K562 (cell line): ENCODE measurements around the gene ZBTB16. TPM values are rescaled to one million over a fixed set of nuclear protein-coding genes. Genes with fewer than 3 reads are reported as not detected.
A peak's percentile ranks its signal among the peaks of the same experiment; 100 is the strongest.

Source experiments
- ATAC-seq: fragments of 200-7000 bp; cut with Tn5 transposase; 3 replicates; pipeline ENCODE4 v1.9.1; 2020; ENCODE audit warnings: moderate library complexity
- BruUV-seq: library from RNA; stranded (reverse); fragments of 400-500 nt; replicated peaks from 2 replicates; lab custom pipeline; 2021; lab: Mats Ljungman, UMichigan
- CTCF ChIA-PET: fragments of 300-600 bp; formaldehyde crosslinking; extraction: SDS; loops from one replicate; lab custom pipeline; 2021; ENCODE audit warnings: low intra/inter-chr PET ratio; lab: Yijun Ruan, JAX
- POLR2A ChIA-PET: fragments of 300-600, 350-650 bp; sonication (Branson Sonifier 250); formaldehyde crosslinking; extraction: SDS; loops from one replicate; lab custom pipeline; 2021; ENCODE audit warnings: antibody characterized with exemption, inconsistent platforms; lab: Yijun Ruan, JAX
- DNase-seq, 4 experiments: peaks; one replicate each; pipeline versions ENCODE4 v3.0.0 to v3.0.0-alpha.2; 2011 to 2018; ENCODE audit warnings: low spot score in 3 of 4, mixed read lengths in 3 of 4; ENCODE audit errors: extremely low read depth in 1 of 4
- FAIRE-seq: peaks from 2 replicates; lab custom pipeline; 2011; peaks lifted over from hg19 to GRCh38; lab: Jason Lieb, UNC
- H2AFZ ChIP-seq: 2 replicates; pipeline ENCODE4 v1.6.0; 2011; ENCODE audit warnings: low read depth, low read length, control low read depth, inconsistent platforms
- H3K27ac ChIP-seq: fragments of 200-600 bp; 3 replicates; pipeline ENCODE4 v1.8.0; 2011; ENCODE audit warnings: low read depth, mild to moderate bottlenecking, control low read depth, inconsistent platforms, low read length, moderate library complexity, mixed read lengths; ENCODE audit errors: extremely low read depth
- H3K27me3 ChIP-seq, 2 experiments: fragments of 300-600 bp in 1 of 2; 2 replicates in 1 of 2; 3 replicates in 1 of 2; pipeline versions ENCODE4 v1.6.0 to v1.8.0; 2011; ENCODE audit warnings: inconsistent platforms in 2 of 2, low read length in 2 of 2, mild to moderate bottlenecking in 1 of 2, mixed read lengths in 1 of 2, moderate library complexity in 1 of 2; ENCODE audit not compliant: control insufficient read depth in 2 of 2, insufficient read depth in 2 of 2
- H3K36me3 ChIP-seq: fragments of 300-600 bp; 3 replicates; pipeline ENCODE4 v1.8.0; 2011; ENCODE audit warnings: mild to moderate bottlenecking, low read length, inconsistent platforms; ENCODE audit not compliant: control insufficient read depth, insufficient read depth
- H3K4me1 ChIP-seq, 2 experiments: fragments of 200-600 bp in 1 of 2; replicated peaks in 1 of 2; 2 replicates in 1 of 2; 3 replicates in 1 of 2; pipeline versions ENCODE4 v1.5.1 to v1.8.0; 2011; ENCODE audit warnings: inconsistent platforms in 2 of 2, low read length in 2 of 2, mild to moderate bottlenecking in 1 of 2, mixed read lengths in 1 of 2, moderate library complexity in 1 of 2; ENCODE audit not compliant: control insufficient read depth in 2 of 2, insufficient read depth in 2 of 2
- H3K4me2 ChIP-seq: 2 replicates; pipeline ENCODE4 v1.6.1; 2011; ENCODE audit warnings: low read length, control low read depth, inconsistent platforms, mixed read lengths; ENCODE audit not compliant: insufficient read depth
- H3K4me3 ChIP-seq: fragments of 200-600 bp; sonication (generic), shearing (Covaris generic); 2 replicates; pipeline ENCODE4 v1.5.1; 2016; ENCODE audit warnings: control low read depth, inconsistent platforms
- H3K79me2 ChIP-seq: fragments of 200-600 bp; 3 replicates; pipeline ENCODE4 v1.8.0; 2011; ENCODE audit warnings: low read length, inconsistent platforms; ENCODE audit not compliant: control insufficient read depth, insufficient read depth
- H3K9ac ChIP-seq, 2 experiments: 2 replicates each; pipeline versions ENCODE4 v1.6.0 to v1.6.1; 2011; ENCODE audit warnings: low read depth in 2 of 2, low read length in 2 of 2, control low read depth in 1 of 2, inconsistent platforms in 1 of 2, mild to moderate bottlenecking in 1 of 2, mixed read lengths in 1 of 2; ENCODE audit not compliant: insufficient read depth in 1 of 2
- H3K9me1 ChIP-seq: one replicate; pipeline ENCODE4 v1.6.0; 2011; ENCODE audit warnings: inconsistent platforms, mild to moderate bottlenecking, low read length, moderate library complexity; ENCODE audit not compliant: control insufficient read depth, insufficient read depth
- H3K9me3 ChIP-seq: replicated peaks from 2 replicates; pipeline ENCODE4 v1.5.1; 2011; ENCODE audit warnings: low read depth, low read length, inconsistent platforms; ENCODE audit not compliant: control insufficient read depth, insufficient read depth
- H4K20me1 ChIP-seq: replicated peaks from 2 replicates; pipeline ENCODE4 v1.6.1; 2011; ENCODE audit warnings: low read length, inconsistent platforms, mixed read lengths; ENCODE audit not compliant: control insufficient read depth, insufficient read depth
- CTCF ChIP-seq, 3 experiments: IDR thresholded peaks in 2 of 3; conservative IDR thresholded peaks in 1 of 3; 2 replicates each; pipeline ENCODE4 v1.5.1; 2011 to 2012; ENCODE audit warnings: low read length in 3 of 3, mild to moderate bottlenecking in 3 of 3, control low read depth in 2 of 3, improper control_type of control experiment in 1 of 3, inconsistent platforms in 1 of 3, low read depth in 1 of 3, mixed read lengths in 1 of 3, moderate library complexity in 1 of 3; ENCODE audit not compliant: insufficient read depth in 2 of 3
- E2F5 ChIP-seq: sonication (generic); formaldehyde crosslinking; IDR thresholded peaks from 2 replicates; pipeline ENCODE4 v1.8.0; 2022; ENCODE audit warnings: mild to moderate bottlenecking, missing genetic modification reagents
- HCFC1 ChIP-seq: IDR thresholded peaks from 2 replicates; pipeline ENCODE4 v1.6.1; 2012; ENCODE audit warnings: low read depth, low read length, improper control_type of control experiment
- NCOR1 ChIP-seq: fragments of 450-650 bp; IDR thresholded peaks from 2 replicates; pipeline ENCODE4 v1.6.1; 2016; ENCODE audit warnings: mild to moderate bottlenecking, moderate library complexity
- NFE2 ChIP-seq: IDR thresholded peaks from 2 replicates; pipeline ENCODE4 v1.6.1; 2014; ENCODE audit warnings: antibody characterized with exemption, low read depth
- RAD21 ChIP-seq, 2 experiments: fragments of 250-450 bp in 1 of 2; fragments of 450-650 bp in 1 of 2; sonication (Bioruptor Pico) in 1 of 2; formaldehyde crosslinking in 1 of 2; IDR thresholded peaks in 1 of 2; conservative IDR thresholded peaks in 1 of 2; 2 replicates each; pipeline versions ENCODE4 v1.4.0 to v1.8.0; 2020 to 2022; ENCODE audit warnings: mild to moderate bottlenecking in 2 of 2, moderate library complexity in 1 of 2
- SIN3B ChIP-seq: fragments of 450-650 bp; IDR thresholded peaks from 2 replicates; pipeline ENCODE4 v1.6.1; 2017; ENCODE audit warnings: low read depth, mild to moderate bottlenecking, moderate library complexity
- ZNF561 ChIP-seq: fragments of 450-650 bp; formaldehyde crosslinking; conservative IDR thresholded peaks from 2 replicates; pipeline ENCODE4 v1.4.0; 2020; ENCODE audit warnings: mild to moderate bottlenecking, moderate library complexity
- WGBS: fragments of 100-300 bp; shearing (Covaris generic); methylation state at CpG from one replicate; pipeline ENCODE4 v1.1.6; 2016; ENCODE audit warnings: low coverage, mixed read lengths; ENCODE audit not compliant: insufficient coverage; ENCODE audit errors: missing lambda C conversion rate; 5-methylcytosine and 5-hydroxymethylcytosine counted together
- in situ Hi-C: fragments of 300-500 bp; cut with MboI; formaldehyde crosslinking; loops from 4 replicates; pipeline ENCODE4 v1.15.0; 2018; ENCODE audit warnings: inconsistent platforms, mixed read lengths
- intact Hi-C: fragments of 100-400 bp; cut with micrococcal nuclease; formaldehyde crosslinking; loops from 2 replicates; pipeline ENCODE4 v1.14.2; 2022
- polyA plus RNA-seq, 8 experiments: library from polyadenylated mRNA; depleted of rRNA in 4 of 8; stranded (reverse) in 5 of 8; unstranded in 3 of 8; fragments of >200 nt; fragmentation: Nextera tagmentation in 2 of 8; fragmentation: Illumina TruSeq in 1 of 8; extraction: Ambion mirVana in 2 of 8; extraction: Trizol in 1 of 8; gene quantifications; 2 replicates each; pipeline versions ENCODE4 v1.2.1 to v1.2.3, GENCODE V29; 2011 to 2014; ENCODE audit warnings: inconsistent platforms in 1 of 8, missing spikeins in 1 of 8
- total RNA-seq, 7 experiments: library from RNA; depleted of rRNA in 6 of 7; stranded (reverse); fragments of >200 nt in 6 of 7; fragmentation: Illumina TruSeq in 2 of 7; extraction: Trizol in 2 of 7; gene quantifications; 2 replicates each; pipeline versions ENCODE4 v1.2.1 to v1.2.3, GENCODE V29; 2011 to 2021; ENCODE audit warnings: low replicate concordance in 1 of 7
- TF ChIP-seq, protein P1 (sequence below): IDR thresholded peaks from 2 replicates; pipeline ENCODE4 v1.6.1; 2011; ENCODE audit warnings: borderline replicate concordance, low read depth, mild to moderate bottlenecking, moderate library complexity, low read length; ENCODE audit not compliant: insufficient read depth, poor library complexity, severe bottlenecking
- TF ChIP-seq, protein P2 (sequence below), 3 experiments: fragments of 200-800 bp in 1 of 3; sonication (Bioruptor generic) in 1 of 3; sonication (generic) in 1 of 3; formaldehyde crosslinking in 1 of 3; IDR thresholded peaks; 2 replicates each; pipeline versions ENCODE4 v1.6.1 to v1.8.0; 2016 to 2022; ENCODE audit warnings: mild to moderate bottlenecking in 2 of 3, missing compliant biosample characterization in 2 of 3, missing genetic modification characterization in 2 of 3, missing genetic modification reagents in 1 of 3
- TF ChIP-seq, protein P3 (sequence below): fragments of 250-450 bp; sonication (Bioruptor Pico); IDR thresholded peaks from 2 replicates; pipeline ENCODE4 v1.8.0; 2021; ENCODE audit warnings: moderate library complexity, mild to moderate bottlenecking, inconsistent platforms

ZBTB16 gene
- total and polyA plus RNA-seq, 9 of the 15 experiments (the other 6 are each of a cell fraction or from before 2014, with no cell fraction given), result 0.06 to 0.40 (median 0.24) TPM; not detected in 4

GRCh38 chr11:114246321-114247069 is 187.0 kb downstream of the ZBTB16 start:
- Histone ChIP-seq H3K4me1 (peaks cover 8 to 17% of the 10 kb centered on the region in 2 experiments; a peak in 4 of 5 replicates), H3K79me2 (no peaks in the 10 kb centered on the region), H3K9me1 (peaks cover 1% of the 10 kb centered on the region), H3K4me3 (no peak overlapping the region), H3K27ac (no peak overlapping the region), H3K4me2 (no peak overlapping the region), H4K20me1 (no peaks in the 10 kb centered on the region), H3K27me3 (no peaks in the 10 kb centered on the region), H3K36me3 (no peaks in the 10 kb centered on the region), H3K9ac (no peak overlapping the region), H2AFZ (0 out of 2 replicates have a peak overlapping the region, but pooled peaks have one; percentile 15), H3K9me3 (no peaks in the 10 kb centered on the region)
- no peak for FAIRE-seq
- intact Hi-C loops (loop anchor here (5.0 kb wide), 1 partner anchor 49 kb away; no protein-coding TSS in a partner anchor), in situ Hi-C loops (no loop called here)
- ATAC-seq, result peak; percentile 53
- TF ChIP-seq NFE2 (no peak), CTCF (IDR thresholded peaks at IDR 0.05 in 2 of 3, conservative IDR thresholded peaks at IDR 0.05 in 1 of 3; ENCODE audit: insufficient read depth in 2 of 3, low read depth in 1 of 3, low read length in 3 of 3) (peak; percentile 7 to 46 (median 32); a peak in 3 of 6 replicates), SIN3B (no peak), E2F5 (no peak), RAD21 (CRISPR knock-in tag; conservative IDR thresholded peaks at IDR 0.05 in 1 of 2, IDR thresholded peaks at IDR 0.05 in 1 of 2) (peak in 1 of 2 experiments; percentile 21; a peak in 2 of 4 replicates), ZNF561 (CRISPR knock-in tag) (no peak), HCFC1 (no peak), NCOR1 (no peak)
- TF ChIP-seq, protein P1, sequence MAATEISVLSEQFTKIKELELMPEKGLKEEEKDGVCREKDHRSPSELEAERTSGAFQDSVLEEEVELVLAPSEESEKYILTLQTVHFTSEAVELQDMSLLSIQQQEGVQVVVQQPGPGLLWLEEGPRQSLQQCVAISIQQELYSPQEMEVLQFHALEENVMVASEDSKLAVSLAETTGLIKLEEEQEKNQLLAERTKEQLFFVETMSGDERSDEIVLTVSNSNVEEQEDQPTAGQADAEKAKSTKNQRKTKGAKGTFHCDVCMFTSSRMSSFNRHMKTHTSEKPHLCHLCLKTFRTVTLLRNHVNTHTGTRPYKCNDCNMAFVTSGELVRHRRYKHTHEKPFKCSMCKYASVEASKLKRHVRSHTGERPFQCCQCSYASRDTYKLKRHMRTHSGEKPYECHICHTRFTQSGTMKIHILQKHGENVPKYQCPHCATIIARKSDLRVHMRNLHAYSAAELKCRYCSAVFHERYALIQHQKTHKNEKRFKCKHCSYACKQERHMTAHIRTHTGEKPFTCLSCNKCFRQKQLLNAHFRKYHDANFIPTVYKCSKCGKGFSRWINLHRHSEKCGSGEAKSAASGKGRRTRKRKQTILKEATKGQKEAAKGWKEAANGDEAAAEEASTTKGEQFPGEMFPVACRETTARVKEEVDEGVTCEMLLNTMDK, result peak; percentile 15
- TF ChIP-seq, protein P2, sequence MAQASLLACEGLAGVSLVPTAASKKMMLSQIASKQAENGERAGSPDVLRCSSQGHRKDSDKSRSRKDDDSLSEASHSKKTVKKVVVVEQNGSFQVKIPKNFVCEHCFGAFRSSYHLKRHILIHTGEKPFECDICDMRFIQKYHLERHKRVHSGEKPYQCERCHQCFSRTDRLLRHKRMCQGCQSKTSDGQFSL (CRISPR knock-in tag; IDR thresholded peaks at IDR 0.05), result no peak
- TF ChIP-seq, protein P2 (tag; IDR thresholded peaks at IDR 0.05), result no peak
- TF ChIP-seq, protein P3, sequence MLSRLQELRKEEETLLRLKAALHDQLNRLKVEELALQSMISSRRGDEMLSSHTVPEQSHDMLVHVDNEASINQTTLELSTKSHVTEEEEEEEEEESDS (CRISPR knock-in tag), result no peak
- BruUV-seq, result no TSS peak
- 60% methylated on average over 8 of the region's 8 CpGs for WGBS
- ChIA-PET POLR2A (no interaction called here), CTCF (no interaction called here)
- DNase-seq, result peak in 1 of 4 experiments; percentile 30
